WERI-Rb-1 (cell line): ENCODE results near the gene ZNF526.

Experiments
- DNase-seq: peaks from one replicate; pipeline ENCODE4 v3.0.0-alpha.2; 2020
- H3K27ac ChIP-seq: fragments of 250-450 bp; sonication (Bioruptor Pico); 2 replicates; pipeline ENCODE4 v1.5.1; 2020; ENCODE audit warnings: mild to moderate bottlenecking, moderate library complexity
- H3K27me3 ChIP-seq: fragments of 250-450 bp; sonication (Bioruptor Pico); 2 replicates; pipeline ENCODE4 v1.5.1; 2021; ENCODE audit warnings: mild to moderate bottlenecking, low read depth, moderate library complexity; ENCODE audit not compliant: insufficient read depth, severe bottlenecking
- H3K36me3 ChIP-seq: fragments of 250-450 bp; sonication (Bioruptor Pico); 2 replicates; pipeline ENCODE4 v1.5.1; 2020; ENCODE audit warnings: mild to moderate bottlenecking, moderate library complexity
- H3K4me3 ChIP-seq: 2 replicates; pipeline ENCODE4 v1.5.1; 2011; ENCODE audit warnings: low read depth, mild to moderate bottlenecking, control low read depth, low read length
- H3K9me3 ChIP-seq: fragments of 250-450 bp; sonication (Bioruptor Pico); 2 replicates; pipeline ENCODE4 v1.5.1; 2021; ENCODE audit warnings: mild to moderate bottlenecking, moderate library complexity; ENCODE audit not compliant: severe bottlenecking
- TF ChIP-seq, protein P1 (sequence below): IDR thresholded peaks from 2 replicates; pipeline ENCODE4 v1.5.1; 2011; ENCODE audit warnings: low read depth, mild to moderate bottlenecking, control low read depth, inconsistent platforms, low read length

ZNF526 gene

DNA sequence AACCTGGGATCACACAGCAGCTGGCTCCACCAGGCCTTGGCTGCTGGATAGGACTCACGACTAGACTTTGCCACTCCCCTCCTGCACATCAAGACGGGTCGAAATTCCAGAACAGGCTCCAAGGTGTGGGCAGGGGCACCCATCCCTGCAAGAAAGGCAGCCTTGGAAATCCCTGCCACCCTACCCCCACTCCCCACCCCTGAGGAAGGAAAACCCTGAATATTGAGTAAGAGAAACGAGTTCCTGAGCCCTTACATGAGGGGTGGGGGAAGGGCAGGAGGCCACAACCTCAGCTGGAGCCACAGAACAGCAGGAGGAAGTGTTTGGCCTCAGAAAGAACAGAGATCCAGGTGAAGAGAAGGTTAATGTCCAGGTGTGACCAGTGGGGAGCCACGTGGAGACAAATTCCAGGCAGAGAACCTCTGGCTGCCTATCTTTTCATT is 22.7 kb upstream of the ZNF526 start:
- H3K27ac ChIP-seq, result no peak overlapping the region
- no peak for DNase-seq
- H3K27me3 ChIP-seq, result no peaks in the 10 kb centered on the region
- H3K4me3 ChIP-seq, result no peak overlapping the region
- TF ChIP-seq, protein P1, sequence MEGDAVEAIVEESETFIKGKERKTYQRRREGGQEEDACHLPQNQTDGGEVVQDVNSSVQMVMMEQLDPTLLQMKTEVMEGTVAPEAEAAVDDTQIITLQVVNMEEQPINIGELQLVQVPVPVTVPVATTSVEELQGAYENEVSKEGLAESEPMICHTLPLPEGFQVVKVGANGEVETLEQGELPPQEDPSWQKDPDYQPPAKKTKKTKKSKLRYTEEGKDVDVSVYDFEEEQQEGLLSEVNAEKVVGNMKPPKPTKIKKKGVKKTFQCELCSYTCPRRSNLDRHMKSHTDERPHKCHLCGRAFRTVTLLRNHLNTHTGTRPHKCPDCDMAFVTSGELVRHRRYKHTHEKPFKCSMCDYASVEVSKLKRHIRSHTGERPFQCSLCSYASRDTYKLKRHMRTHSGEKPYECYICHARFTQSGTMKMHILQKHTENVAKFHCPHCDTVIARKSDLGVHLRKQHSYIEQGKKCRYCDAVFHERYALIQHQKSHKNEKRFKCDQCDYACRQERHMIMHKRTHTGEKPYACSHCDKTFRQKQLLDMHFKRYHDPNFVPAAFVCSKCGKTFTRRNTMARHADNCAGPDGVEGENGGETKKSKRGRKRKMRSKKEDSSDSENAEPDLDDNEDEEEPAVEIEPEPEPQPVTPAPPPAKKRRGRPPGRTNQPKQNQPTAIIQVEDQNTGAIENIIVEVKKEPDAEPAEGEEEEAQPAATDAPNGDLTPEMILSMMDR, result no peak
- peaks cover 6% of the 10 kb centered on the region for H3K9me3 ChIP-seq
- peaks cover 50% of the 10 kb centered on the region for H3K36me3 ChIP-seq

DNA sequence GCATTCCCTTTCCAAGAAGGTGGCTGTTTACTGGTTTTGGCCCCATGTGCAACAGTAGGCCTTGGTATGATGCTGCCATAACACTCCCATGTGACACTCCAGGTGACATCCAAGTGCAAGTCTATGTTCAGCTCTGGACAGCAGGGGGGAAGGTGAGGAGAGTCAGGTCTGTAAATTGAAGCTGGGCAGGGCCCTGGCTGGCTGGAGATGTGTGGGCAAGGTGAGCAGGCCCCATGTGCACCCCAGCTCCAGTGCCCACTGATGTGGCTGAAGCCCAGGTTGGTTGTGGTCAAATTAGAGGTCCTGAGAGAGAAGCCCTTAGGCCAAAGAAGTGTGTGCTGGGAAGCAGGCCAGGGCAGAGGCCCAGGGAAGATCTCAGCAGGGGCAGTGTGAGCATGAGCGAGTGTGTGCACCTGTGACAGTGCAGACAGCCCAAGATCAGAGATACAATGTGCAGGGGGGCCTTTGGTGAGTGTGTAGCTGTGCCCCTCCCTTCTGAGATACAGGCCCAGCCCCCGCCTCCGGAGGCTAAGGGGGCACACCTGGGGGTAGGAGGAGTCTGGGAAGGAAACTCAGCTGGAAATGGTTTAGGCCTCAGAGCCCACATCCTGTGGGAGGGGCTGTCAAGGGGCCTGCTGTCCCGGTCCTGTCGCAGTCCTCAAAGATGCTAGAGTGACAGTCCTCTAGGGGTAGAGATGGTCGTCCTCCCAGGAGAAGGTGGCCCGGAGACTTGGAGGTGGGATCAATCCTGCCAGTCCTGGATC is 21.3 kb upstream of the ZNF526 start:
- TF ChIP-seq, protein P1, result no peak
- DNase-seq, result no peak
- H3K27ac ChIP-seq, result no peak overlapping the region
- no peak overlapping the region for H3K4me3 ChIP-seq
- H3K36me3 ChIP-seq, result peaks cover 63% of the 10 kb centered on the region
- H3K9me3 ChIP-seq, result no peaks in the 10 kb centered on the region
- no peaks in the 10 kb centered on the region for H3K27me3 ChIP-seq

DNA sequence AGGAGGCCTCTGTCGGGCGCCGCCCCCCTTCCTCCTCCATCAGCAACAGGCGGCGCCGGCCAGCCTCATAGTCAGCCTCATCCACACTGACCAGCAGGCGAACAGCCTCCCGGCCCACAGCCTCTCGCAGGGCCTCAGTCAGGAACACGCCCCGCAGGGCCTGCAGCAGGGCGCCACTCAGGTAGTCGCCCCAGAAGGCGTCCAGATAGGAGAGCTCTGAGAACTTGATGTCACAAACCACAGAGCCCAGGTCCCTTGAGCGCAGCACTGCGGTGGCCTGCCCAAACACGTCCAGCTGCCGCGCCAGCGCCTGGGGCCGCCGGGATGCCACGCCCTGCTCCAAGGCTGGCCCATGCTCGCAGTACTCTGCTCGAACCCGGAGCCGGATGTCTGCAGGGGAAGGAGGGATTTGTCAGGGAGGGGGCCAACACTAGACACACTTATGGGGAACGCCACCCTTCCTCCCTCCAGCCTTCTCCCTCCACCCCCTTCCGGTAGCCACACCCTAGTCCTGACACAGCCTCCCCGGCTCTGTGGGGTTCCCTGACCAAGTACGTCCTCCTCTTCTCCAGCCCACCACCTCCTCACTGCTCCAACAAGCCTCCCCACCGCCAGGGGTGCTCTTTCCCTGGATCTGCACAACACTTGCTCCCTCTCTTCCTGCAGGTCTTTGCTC is 20.5 kb upstream of the ZNF526 start:
- DNase-seq, result no peak
- H3K27ac ChIP-seq, result no peak overlapping the region
- TF ChIP-seq, protein P1, result no peak
- no peaks in the 10 kb centered on the region for H3K27me3 ChIP-seq
- no peaks in the 10 kb centered on the region for H3K9me3 ChIP-seq
- peaks cover 69% of the 10 kb centered on the region for H3K36me3 ChIP-seq
- no peak overlapping the region for H3K4me3 ChIP-seq

DNA sequence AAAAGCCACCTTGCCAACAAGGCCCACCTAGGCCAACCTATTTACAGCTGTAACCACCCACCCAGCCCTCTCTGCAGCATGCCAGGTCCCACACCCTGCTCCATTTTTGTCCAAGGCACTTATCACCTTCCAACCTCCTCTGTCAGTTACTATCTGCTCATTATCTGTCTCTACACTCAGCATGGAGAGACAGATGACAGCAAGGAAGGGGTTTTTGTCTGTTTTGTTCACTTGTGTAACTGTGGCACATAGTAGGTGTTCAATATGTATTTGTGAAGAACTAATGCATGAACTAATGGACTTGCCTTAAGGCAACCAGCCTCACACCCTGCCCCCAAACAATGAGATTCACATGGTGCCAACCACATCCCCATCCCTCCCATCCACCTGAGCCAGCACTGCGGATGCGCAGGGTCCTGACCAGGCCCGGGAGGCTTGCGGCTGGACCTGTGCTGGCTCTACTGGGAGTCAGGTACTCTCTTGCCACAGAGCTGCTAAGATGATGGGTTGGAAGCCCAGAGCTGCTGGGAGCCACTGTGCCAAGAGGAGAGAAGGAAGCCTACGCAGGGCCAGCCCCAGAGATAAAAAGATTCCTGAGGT is 19.9 kb upstream of the ZNF526 start:
- TF ChIP-seq, protein P1, result no peak
- no peak for DNase-seq
- no peaks in the 10 kb centered on the region for H3K9me3 ChIP-seq
- H3K4me3 ChIP-seq, result no peak overlapping the region
- H3K27ac ChIP-seq, result no peak overlapping the region
- H3K36me3 ChIP-seq, result peaks cover 74% of the 10 kb centered on the region
- H3K27me3 ChIP-seq, result no peaks in the 10 kb centered on the region

DNA sequence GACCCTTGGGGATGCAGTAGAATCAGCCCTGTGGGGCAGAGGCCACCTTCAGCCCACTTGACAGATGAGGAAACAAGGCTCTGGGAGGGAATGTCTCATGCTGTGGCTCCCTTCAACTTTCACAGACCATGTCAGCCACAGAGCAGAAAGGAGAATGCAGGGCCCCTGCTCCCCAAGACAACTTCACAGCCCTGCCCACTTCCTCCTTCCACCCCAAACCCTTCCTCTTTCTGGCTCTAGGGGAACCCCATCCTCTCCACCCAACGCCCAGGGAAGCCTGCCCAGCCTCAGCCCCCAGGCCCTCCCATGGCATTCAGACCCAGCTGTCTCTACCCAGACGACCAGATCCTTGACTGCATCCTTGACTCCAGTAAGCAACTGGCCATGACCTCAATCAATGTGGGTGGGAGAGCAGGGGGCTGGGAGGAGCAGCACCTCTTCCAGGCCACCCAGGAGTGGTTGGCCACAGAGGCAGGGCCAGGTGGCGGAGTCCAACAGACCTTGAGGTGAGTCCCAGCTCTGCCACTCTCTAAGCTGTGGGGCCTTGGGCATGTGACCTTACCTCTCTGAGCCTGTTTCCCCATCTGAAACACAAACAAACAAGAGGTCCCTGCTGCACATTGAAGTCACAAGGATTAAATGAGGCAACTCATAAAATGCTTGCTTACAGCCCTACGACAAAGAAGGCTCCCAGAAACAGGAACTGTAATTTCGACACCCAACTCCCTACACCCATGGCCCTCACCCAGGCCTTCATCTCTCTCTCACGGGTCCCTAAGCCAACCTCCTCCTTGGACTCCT is 18.4 kb upstream of the ZNF526 start:
- H3K36me3 ChIP-seq, result peaks cover 84% of the 10 kb centered on the region
- TF ChIP-seq, protein P1, result no peak
- no peak overlapping the region; the same call in 1 of the 2 replicates for H3K27ac ChIP-seq
- no peak overlapping the region for H3K4me3 ChIP-seq
- no peaks in the 10 kb centered on the region for H3K9me3 ChIP-seq
- H3K27me3 ChIP-seq, result no peaks in the 10 kb centered on the region
- DNase-seq, result no peak
